MM.1S (cell line): ENCODE data around the gene FAM240A.

Experiments used
- EZH2 ChIP-seq: fragments of 300-600 bp; sonication (generic); optimal IDR thresholded peaks from 2 replicates; pipeline ENCODE3; 2017; ENCODE audit warnings: low read depth, mild to moderate bottlenecking, antibody characterized with exemption, low read length, mixed read lengths
- EZH2phosphoT487 ChIP-seq: fragments of 300-600 bp; sonication (generic); IDR thresholded peaks from 2 replicates; pipeline ENCODE4 v1.6.1; 2018; ENCODE audit warnings: antibody characterized with exemption, low read length
- TF ChIP-seq, protein P1 (sequence below): fragments of 300-600 bp; sonication (generic); IDR thresholded peaks from 2 replicates; pipeline ENCODE4 v1.5.1; 2016; ENCODE audit warnings: antibody characterized with exemption, low read length, mixed read lengths

DNA sequence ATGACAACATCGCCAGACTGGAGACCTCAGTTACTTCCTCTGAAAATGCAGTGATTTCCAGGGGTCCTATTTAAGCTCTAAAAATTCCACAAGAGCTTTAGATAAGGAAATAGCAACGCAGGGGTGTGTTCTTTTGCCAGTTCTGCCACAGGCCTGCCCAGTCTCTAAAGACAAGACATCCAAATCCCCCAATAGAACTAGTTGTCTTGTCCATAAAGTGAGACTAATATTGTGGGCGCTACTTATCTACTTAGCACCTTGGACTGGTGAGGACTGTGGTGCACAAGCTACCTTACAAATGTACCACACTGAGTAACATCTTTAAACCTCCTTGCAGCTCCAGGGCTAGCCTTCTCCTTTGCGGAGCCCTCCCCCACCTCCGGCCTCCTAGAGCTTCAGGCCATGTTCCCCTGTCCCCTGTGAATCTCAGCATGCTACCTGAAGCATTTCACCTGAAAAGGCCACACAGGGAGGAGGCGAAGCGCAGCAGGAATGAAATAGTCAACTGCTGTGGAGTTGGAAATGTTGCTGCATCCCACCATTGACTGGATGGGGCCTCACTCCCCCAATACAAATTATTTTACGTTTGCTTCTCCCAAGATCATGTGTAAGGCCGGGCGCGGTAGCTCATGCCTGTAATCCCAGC, 36.6 kb upstream of the FAM240A start:
- TF ChIP-seq EZH2phosphoT487, result no peak
- TF ChIP-seq, protein P1, sequence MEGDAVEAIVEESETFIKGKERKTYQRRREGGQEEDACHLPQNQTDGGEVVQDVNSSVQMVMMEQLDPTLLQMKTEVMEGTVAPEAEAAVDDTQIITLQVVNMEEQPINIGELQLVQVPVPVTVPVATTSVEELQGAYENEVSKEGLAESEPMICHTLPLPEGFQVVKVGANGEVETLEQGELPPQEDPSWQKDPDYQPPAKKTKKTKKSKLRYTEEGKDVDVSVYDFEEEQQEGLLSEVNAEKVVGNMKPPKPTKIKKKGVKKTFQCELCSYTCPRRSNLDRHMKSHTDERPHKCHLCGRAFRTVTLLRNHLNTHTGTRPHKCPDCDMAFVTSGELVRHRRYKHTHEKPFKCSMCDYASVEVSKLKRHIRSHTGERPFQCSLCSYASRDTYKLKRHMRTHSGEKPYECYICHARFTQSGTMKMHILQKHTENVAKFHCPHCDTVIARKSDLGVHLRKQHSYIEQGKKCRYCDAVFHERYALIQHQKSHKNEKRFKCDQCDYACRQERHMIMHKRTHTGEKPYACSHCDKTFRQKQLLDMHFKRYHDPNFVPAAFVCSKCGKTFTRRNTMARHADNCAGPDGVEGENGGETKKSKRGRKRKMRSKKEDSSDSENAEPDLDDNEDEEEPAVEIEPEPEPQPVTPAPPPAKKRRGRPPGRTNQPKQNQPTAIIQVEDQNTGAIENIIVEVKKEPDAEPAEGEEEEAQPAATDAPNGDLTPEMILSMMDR, result no peak
- no peak for TF ChIP-seq EZH2
